ENCODE results near the gene ACY1. TPM values are rescaled to one million over a fixed set of nuclear protein-coding genes. Genes with fewer than 3 reads are reported as not detected.
"Not testable (repeated sequence)": the region's sequence is repeated elsewhere in the genome, so short reads cannot be mapped to it uniquely, and the experiment has no call there.

The ACY1 gene
- total RNA-seq, 1 experiment from 2014 or later: 66.1 TPM

DNA sequence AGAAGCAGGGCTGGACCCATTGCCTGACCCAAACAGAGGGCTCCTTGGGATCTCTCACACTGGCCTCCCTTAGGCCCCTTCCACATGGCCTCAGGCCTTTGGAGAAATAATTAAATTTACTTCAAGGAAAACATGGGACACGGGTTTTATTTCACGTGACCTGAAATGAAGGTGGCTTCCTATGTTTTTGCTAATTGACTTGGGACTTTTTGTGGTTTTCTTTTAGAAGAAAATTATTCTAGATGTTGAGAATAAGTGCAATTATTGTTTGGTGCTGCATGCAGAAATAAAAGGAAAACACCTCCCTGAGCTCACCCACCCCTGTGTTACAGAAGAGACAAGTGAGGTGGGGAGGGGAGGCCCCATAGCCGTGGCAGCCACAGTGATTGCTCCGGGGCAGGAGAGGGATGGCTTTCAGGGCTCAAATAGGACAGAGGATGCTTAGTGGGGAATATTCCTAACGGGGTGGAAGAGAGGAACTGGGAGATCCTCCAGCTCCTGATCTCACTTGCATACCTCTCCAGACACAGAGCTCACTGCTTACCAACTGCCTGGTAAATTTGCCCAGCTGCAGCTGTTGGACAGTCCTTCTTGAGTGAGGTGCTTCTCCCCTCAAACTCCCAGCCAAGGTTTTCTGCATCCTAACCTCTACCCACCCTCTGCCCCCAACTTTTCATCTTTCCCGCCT is 41.6 kb downstream of the ACY1 start:
- DNase-seq (ENCODE audit: low spot score): no peak

DNA sequence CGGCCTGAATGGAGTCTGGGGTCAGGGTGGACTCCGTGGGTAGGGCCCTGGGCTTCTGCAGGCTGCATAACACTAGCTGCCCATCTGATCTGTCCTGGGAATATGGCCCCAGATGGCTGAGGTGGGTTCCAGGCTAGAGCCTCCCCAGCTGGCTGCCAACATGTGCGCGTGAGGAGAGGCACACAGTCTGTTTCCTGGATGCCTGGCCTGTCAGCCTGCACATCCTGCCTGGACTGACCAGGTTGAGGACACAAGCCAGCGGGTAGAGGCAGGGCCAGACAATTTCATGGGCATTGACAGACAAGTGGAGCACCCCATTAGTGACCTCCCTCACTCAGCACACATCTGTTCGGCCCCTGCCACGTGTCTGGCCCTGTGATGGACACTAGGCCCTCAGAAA is 42.1 kb downstream of the ACY1 start:
- DNase-seq (ENCODE audit: low spot score): no peak

DNA sequence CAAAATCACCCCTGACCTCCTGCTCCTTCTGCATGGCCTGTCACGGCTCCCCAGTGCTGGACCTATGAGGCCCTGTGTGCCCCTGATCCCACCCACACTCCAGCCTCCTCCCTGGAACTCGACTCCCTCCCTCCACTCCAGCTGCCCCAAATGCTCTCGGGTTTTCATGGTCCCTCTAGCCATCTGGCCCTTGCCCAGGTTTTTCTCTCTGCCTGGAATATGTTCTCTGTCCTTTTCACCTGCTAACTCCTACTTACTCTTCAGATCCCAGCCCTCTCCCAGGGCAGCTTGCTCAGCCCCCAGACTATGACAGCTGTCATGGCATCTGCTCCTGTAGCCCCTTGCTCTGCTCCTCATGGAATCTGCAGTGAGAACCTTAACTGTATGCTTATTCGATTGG is 42.7 kb downstream of the ACY1 start:
- DNase-seq (ENCODE audit: low spot score): no peak

DNA sequence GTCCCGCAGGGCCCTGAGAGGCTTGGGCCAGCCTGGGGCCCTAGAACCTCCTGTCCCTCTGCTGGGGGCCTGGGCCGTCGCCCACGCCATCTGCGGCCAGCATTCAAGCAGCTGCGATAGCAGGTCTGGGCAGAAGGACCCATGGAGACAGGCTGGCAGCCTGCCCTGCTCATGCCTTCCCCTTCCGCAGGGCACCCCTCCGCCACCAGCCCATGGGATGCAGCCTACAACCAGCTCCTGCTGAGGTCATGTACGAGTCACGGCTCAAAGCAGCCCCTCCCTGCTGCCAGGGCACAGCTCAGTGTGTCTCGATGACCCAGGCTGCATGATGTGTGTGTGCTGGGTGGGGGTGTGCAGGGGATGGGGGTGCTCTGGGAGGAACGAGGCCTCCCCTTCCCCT is 45.2 kb downstream of the ACY1 start:
- no peak for DNase-seq (ENCODE audit: low spot score)

DNA sequence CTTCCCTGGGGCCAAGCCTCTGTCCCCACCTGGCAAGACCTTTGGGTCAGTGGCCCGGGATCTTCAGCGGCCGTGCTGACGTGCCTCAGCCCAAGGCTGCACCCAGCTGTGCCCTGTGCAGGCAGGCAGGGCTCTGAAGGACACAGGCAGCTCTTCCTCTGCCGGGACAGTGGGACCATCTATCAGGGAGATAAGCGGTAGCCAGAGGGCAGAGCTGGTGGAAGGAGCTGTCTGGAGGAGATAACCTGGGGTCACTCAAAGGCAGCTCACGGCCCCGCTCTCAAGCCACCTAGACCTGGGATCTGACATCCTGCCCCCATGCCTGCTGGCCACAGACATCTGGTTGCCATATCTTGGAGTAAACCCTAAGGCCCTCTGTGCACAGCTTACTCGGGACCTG is 45.7 kb downstream of the ACY1 start:
- no peak for DNase-seq (ENCODE audit: low spot score)

DNA sequence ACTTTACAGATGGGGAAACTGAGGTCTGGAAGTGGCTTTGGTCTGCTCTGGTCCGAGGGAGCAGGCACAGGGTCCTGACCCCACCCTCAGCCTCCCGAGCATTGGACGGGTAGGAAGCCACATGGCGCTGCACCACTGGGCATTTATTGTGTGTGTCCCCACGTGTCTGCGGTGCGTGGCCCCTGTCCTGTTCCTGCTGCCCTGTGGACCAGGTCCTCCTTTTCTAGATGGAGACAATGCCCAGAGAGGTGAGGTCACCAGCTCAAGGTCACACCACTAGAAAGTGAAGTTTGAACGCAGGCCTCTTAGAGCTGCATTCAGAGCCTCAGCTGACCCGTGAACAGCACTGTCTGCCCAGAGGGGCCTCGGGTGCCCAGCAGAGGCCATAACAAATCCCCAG is 46.2 kb downstream of the ACY1 start:
- no peak for DNase-seq (ENCODE audit: low spot score)

DNA sequence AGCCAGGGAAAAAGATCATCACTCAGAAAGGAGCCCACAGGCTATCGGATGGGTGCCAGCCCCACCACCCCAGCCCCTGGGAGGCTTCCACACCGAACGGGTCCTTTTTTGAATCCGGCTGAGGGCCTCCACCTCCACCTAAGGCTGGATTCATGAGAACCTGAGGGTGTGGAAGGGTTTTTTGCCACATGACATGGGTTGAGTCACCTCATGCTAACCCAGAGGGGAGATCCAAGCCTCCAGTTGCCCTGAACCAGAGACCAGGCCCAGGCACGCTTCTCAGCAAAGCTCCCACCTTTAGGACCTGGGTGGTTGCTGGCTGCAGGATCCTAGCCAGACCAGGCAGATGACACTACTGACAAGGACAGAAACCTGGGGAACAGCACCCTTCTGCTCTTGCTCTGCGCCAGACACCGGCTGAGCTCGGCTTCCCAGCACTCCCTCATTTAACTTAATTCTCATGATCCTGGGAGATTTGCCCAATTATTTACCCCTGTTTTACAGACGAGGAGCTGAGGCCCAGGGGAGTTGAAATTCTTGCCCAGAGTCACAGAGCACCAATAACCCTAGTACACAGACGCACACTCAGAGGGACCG is 47.5 kb downstream of the ACY1 start:
- DNase-seq (ENCODE audit: low spot score): no peak

DNA sequence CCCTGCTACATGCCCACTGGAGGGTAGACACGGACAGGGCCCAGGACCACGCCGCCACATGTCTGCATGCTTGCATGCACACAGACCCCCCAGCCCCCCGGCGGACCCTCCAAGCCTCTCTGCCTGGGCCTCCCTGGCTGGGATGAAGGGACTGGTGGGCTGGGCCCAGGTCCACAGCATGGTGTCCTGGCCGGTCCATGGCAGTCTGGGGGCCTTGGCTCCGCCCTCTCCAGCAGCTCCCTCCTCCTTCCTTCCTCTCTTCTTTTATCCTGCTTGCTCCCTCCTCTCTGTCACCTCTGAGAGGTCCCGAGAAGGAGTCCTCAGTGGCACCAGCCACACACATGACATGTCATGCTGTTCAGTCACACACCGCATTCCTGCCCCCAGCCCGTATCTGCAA is 48.6 kb downstream of the ACY1 start:
- DNase-seq (ENCODE audit: low spot score): no peak

DNA sequence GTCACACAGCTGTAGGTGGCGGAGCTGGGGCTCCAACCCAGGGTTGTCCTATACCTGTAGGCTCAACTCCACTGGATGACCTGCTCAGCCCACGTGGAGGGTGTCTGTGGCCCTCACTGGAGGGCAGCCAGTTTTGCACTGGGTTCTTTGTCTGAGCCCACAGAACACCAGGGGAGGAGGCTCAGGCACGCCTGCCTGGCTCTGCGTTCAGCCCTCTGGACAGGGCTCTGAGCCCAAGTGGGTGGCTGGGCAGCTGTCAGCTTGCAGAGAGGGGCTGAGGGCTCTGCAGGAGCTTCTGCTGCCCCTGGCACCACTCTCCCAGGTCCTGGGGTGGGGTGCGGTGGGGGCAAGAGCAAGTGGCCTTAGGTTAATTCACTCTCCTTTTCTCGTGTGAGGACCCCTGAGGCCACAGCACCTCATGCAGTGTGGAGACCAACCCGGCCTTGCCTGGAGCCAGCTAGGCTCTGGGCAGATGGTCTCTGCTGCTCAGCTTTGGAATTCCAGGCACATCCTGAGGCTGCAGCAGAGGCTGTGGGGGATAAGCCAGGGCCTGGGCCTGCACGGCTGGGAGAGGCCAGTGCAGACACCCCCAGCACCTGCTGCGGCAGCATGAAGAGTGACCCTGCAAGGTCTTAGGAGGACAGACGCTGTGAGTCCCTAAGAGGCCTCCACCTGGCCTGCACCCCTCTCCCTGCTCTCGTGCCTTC is 49.5 kb downstream of the ACY1 start:
- no peak for DNase-seq (ENCODE audit: low spot score)

DNA sequence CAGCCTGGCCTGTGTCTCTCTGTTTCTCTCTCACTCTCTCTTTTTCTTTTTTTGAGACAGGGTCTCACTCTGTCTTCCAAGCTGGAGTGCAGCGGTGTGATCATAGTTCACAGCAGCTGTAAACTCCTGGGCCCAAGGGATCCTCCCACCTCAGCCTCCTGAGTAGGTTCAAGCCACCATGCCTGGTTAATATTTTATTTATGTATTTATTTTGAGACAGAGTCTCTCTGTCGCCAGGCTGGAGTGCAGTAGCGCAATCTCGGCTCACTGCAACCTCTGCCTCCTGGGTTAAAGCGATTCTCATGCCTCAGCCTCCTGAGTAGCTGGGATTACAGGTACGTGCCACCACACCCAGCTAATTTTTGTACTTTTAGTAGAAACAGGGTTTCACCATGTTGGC is 50.4 kb downstream of the ACY1 start:
- DNase-seq (ENCODE audit: low spot score): not testable (repeated sequence)

DNA sequence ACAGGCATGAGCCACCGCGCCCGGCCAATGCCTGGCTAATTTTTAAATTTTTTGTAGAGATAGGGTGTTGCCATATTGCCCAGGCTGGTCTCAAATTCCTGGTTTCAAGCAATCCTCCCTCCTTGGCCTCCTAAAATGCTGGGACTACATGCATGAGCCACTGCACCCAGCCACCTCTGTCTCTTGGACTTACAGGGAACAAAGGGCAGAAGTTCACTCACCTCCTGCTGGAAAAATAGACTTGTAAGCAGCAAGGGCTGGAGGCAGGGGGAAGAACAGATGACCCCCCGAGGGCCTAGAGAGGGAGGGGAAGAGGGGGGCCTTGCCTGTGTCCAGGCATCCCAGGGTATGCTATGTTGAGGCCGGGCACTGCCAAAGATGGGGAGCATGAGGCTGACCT is 50.9 kb downstream of the ACY1 start:
- DNase-seq (ENCODE audit: low spot score): no peak

DNA sequence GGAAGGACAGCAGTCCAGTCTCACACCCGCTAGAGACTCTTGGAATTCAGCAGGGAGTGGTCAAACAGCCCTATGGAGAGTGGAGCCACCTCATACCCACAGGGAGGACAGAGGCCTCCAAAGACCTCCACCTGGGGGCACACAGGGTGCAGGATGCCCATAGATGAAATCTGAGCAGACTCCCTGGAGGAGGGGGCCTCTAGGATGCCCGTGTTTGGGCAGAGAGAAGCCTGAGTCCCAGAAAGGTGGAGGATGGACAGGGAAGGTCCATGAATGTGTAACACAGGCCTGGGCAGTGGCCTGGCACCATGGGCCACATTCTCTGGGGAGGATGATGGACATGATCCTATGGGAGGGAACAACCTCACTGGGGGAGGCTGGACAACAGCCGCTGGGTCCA is 51.3 kb downstream of the ACY1 start:
- DNase-seq (ENCODE audit: low spot score): no peak

DNA sequence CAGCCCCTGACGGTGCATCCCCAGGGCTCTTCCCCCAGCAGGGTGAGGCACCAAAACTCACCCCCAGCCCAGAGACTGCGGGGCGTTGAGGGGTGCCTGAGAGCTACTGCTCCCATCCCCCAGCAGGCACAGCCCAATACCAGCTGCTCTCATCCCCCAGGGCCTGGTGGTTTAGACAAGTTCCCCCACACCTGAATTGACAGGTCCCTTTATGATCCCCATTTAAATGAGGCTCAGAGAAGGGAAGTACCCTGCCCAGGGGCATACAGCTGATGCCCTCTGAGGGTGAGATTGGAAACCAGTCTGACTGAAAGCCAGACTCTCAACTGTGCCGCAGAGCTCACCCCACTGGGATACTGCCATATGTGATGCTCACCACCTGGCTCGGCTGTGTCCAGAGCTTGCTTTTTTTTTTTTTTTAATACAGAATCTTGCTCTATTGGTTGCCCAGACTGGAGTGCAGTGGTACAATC is 52.9 kb downstream of the ACY1 start:
- DNase-seq (ENCODE audit: low spot score): no peak

DNA sequence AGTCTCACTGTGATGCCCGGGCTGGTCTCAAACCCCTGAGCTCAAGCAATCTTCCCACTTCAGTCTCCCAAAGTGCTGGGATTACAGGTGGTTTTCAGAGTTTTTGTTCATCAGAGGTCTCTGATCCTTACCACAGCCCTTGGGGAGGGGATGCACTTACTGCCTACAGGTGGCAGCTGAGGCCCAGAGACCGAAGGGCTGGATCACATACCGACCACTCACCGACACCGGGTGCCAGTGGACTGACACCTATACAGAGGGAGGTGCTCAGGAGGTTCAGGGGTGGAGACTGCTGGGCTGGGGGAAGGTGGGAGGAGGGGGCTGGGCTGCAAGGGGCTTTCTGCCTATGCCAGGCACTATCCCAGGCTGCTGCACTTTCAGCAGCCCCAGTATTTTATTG is 53.5 kb downstream of the ACY1 start:
- DNase-seq (ENCODE audit: low spot score): no peak

DNA sequence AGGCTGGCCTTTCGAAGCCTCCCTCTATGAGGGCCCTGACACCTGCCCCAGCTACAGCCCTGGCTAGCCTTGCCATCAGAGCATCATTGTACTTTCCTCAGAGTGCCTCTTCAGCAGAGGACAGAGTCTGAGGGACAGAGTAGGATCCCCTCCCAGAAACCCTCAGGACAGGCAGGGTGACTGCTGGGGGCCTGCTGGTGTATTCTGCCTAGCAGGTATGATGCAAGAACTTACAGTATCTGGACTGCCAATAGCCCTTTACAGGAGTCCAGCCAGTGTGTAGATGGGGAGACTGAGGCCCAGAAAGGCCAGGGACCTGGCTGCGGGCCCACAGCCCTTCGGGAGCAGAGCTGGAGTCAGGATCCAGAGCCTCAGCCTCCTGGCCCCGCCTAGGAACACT is 54.0 kb downstream of the ACY1 start:
- no peak for DNase-seq (ENCODE audit: low spot score)

DNA sequence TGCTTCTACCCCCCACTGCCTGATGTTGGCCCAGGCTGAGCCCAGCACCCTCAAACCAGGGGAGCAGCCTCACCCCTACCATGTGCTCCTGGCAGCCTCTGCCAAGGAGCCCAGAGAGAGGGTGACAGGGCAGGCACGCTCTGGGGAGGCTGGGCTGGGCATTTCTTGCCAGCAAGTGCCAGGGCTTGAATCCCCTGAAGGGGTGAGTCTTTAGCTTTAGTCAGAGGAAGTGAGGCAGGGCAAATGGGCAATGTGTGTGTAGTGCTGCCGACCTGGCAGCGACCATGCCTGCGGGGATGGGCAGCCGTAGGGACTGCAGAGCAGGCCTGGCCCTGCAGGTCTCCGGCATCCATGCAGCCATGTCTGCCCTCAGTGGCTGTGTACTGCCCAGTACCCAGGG is 54.9 kb downstream of the ACY1 start:
- no peak for DNase-seq (ENCODE audit: low spot score)

Other genes with a start within 250 kb of the ACY1 start
- not detected in 2 replicates for gene IQCF6, start 204.3 kb upstream of the ACY1 start, total RNA-seq (2014; rRNA removed; shearing (Covaris generic))
- not detected in 2 replicates for gene IQCF2, start 121.9 kb upstream of the ACY1 start, total RNA-seq (2014; rRNA removed; shearing (Covaris generic))
- not detected in 2 replicates for gene IQCF5, start 107.9 kb upstream of the ACY1 start, total RNA-seq (2014; rRNA removed; shearing (Covaris generic))
- not detected in 2 replicates for gene IQCF1, start 80.2 kb upstream of the ACY1 start, total RNA-seq (2014; rRNA removed; shearing (Covaris generic))
- gene RRP9, start 41.6 kb upstream of the ACY1 start, total RNA-seq (2014; rRNA removed; shearing (Covaris generic)): 48.7 and 51.4 TPM in 2 replicates
- gene PARP3, start 41.2 kb upstream of the ACY1 start, total RNA-seq (2014; rRNA removed; shearing (Covaris generic)): 41.4 and 45.4 TPM in 2 replicates
- not detected in 2 replicates for gene GPR62, start 28.2 kb upstream of the ACY1 start, total RNA-seq (2014; rRNA removed; shearing (Covaris generic))
- 99.7 and 107 TPM in 2 replicates for gene PCBP4, start 16.1 kb upstream of the ACY1 start, total RNA-seq (2014; rRNA removed; shearing (Covaris generic))
- 21.2 and 21.5 TPM in 2 replicates for gene ABHD14B, start 9.5 kb upstream of the ACY1 start, total RNA-seq (2014; rRNA removed; shearing (Covaris generic))
- 4.2 and 10.2 TPM in 2 replicates for gene ABHD14A, start 8.5 kb upstream of the ACY1 start, total RNA-seq (2014; rRNA removed; shearing (Covaris generic))
- gene RPL29, start 12.4 kb downstream of the ACY1 start, total RNA-seq (2014; rRNA removed; shearing (Covaris generic)): 704 and 1,100 TPM in 2 replicates
- gene DUSP7, start 73.0 kb downstream of the ACY1 start, total RNA-seq (2014; rRNA removed; shearing (Covaris generic)): 14.1 and 16.3 TPM in 2 replicates
- gene POC1A, start 170.9 kb downstream of the ACY1 start, total RNA-seq (2014; rRNA removed; shearing (Covaris generic)): 16.5 and 19.0 TPM in 2 replicates
- gene ALAS1, start 214.6 kb downstream of the ACY1 start, total RNA-seq (2014; rRNA removed; shearing (Covaris generic)): 60.1 and 66.9 TPM in 2 replicates
- gene TLR9, start 242.1 kb downstream of the ACY1 start, total RNA-seq (2014; rRNA removed; shearing (Covaris generic)): not detected in 2 replicates